Ramos (cell line): ENCODE results near the gene IFNA14.
"Not testable (repeated sequence)": the region's sequence is repeated elsewhere in the genome, so short reads cannot be mapped to it uniquely, and the experiment has no call there.

Source experiments
- in situ Hi-C: fragments of 300-500 bp; cut with MboI; formaldehyde crosslinking; loops from one replicate; pipeline ENCODE4 v1.14.3; 2022; ENCODE audit warnings: low sequenced_read_pairs; ENCODE audit not compliant: unreplicated experiment

The IFNA14 gene

DNA sequence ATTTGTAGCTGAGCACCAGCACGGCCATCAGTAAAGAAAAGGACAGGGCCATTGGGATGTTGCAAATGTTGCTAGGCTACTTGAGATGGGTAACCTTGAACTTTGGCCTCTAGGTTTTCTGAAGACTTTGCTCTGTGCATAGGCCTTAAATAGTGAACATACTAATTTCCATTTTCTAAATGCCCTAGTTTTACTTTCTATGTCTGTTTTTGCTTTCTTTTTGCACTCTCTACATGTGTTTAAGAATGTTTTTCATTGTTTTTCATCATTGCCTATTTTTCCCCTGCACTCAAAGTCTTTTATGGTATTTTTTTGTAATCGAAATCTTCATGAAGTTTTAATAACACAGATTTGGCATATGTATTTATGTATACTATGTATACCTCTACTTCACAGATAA, 11.7 kb downstream of the IFNA14 start, which contains the start of gene IFNA17:
Gene IFNA17, minus strand, starts transcription at position 101 of the 400 bp plus-strand sequence. Its CDS starts 49 bp downstream, at position 52.
- in situ Hi-C loops, result no loop called here

DNA sequence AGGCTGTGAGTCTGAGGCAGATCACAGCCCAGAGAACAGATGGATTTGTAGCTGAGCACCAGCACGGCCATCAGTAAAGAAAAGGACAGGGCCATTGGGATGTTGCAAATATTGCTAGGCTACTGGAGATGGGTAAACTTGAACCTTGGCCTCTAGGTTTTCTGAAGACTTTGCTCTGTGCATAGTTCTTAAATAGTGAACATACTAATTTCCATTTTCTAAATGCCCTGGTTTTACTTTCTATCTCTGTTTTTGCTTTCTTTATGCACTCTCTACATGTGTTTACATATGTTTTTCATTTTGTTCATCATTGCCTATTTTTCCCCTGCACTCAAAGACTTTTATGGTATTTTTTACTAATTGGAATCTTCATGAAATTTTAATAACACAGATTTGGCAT, 22.6 kb downstream of the IFNA14 start, which contains the start of gene IFNA16:
Gene IFNA16, minus strand, starts transcription at position 101 of the 400 bp plus-strand sequence. Its CDS starts 6 bp downstream, at position 95.
- in situ Hi-C loops, result not testable (repeated sequence)

DNA sequence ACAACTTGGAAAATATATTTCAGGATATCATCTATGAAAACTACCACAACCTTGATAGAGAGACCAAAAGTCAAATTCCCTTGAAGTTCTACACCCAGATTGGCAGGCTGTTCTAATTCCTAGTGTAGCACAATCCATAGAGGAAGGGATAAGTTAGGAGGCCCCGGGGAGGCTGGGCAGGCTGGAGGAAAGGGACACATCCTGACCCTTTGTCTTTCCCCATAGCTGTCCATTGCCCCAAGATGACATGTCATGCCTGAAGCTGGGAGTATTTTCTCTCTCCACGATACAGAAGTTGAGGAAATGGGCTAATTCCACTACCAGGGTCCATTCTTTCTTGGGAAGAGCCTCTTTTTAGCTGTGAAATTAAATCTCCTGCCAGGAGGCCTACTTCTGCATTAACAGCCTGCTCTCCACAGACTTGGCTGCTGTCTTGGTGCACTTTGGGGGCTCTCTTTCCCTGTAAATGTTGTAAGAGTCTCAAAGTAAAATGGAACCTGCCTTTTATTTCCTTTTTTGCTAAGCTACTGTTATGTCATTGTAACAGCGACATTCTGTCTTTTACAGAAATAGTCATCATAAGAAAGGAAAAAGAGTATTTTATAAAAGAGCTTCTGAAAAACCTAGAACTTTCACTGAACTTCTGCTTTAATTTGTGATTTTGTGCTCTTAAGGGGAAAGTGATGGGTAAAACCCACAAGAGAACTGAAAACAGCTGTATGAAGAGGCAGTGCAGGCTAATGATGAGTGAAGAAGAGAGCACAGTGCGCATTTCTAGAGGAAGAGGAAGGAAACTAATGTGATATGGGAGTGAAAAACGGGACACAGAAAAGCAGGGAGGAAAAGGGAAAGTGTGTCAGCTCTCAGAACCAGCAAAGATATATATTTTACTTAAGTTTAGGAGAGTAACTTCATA, 26.1 kb downstream of the IFNA14 start:
- in situ Hi-C loops, result not testable (repeated sequence)

DNA sequence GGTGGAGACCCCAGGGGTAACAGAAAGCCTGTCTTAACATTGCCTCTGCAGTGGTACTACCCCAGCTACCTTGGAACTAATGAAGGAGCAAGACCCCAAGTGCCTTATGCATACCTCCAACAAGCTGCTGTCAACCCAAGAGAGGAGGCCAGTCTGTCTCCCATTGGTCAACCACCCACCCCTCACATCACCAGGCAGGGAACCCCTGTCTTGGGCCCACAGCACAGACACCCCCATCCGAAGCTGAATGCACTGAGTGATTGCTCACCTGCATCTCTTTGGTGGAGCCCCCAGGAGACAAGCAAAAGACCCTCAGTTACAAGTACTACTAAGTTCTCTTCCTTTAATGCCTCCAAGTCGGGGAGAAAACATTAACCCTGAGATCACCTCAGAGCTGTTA, 27.6 kb downstream of the IFNA14 start:
- in situ Hi-C loops, result not testable (repeated sequence)

DNA sequence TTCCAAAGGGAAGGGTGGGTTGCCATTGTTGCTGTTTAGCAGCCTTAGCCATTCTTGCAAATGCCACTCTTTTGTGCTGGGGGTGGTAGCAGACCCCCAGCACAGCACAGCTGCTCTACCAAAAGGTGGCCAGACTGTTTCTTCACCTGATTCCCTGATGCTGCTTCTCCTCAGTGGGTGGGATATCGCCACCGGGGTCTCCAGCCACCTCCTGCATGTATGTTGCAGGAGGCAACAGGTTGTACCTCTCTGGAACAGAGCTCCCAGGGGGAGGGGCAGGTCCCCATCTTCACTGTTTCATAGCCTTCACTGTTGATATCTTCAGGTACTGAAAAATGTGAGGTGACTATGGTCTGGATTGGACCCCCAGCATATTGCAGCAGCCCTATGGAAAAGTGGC, 29.0 kb downstream of the IFNA14 start:
- in situ Hi-C loops, result not testable (repeated sequence)

DNA sequence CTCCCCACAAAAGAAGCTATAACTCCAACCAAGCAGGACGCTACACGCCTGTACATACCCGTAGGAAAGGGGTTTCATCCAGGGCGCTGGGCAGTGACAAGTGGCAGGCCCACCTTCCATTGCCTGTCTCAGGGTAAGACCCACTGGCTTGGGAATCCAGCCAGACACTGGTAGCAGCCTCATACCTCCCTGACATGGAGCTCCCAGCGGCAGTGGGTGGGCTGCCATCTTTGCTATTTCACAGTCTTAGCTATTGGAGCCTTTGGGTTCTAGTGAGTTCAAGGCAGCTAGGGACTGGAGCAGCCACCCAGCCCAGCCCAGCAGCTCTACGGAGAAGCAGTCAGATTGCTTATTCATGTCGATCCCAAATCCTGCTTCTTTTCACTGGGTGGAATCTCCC, 29.5 kb downstream of the IFNA14 start:
- in situ Hi-C loops, result no loop called here

DNA sequence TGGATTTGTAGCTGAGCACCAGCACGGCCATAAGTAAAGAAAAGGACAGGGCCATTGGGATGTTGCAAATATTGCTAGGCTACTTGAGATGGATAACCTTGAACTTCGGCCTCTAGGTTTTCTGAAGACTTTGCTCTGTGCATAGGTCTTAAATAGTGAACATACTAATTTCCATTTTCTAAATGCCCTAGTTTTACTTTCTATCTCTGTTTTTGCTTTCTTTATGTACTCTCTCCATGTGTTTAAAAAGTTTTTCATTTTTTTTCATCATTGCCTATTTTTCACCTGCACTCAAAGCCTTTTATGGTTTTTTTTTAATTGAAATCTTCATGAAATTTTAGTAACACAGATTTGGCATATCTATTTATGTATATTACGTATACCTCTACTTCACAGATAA, 32.8 kb downstream of the IFNA14 start, which contains the start of gene IFNA10:
Gene IFNA10, minus strand, starts transcription at position 101 of the 400 bp plus-strand sequence. Its CDS starts 46 bp downstream, at position 55.
- in situ Hi-C loops, result not testable (repeated sequence)

DNA sequence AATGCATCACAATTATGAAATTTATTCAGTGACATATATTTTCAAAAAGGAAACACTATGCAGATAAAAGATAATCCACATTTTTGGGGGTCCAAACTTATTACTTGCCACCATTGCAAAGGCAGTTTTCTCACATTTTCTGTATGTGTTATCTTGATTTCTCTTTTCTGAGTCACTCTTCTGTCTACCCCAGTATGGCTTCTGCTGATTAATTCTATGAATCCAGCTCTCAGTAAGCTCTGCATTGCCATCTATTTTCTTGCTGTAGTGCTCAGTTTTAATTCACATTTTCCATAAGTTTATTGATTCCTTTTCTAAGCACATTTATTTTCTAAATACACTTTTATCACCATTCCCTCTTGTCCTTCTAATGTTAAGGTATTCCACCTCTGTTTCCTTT, 34.6 kb downstream of the IFNA14 start:
- in situ Hi-C loops, result no loop called here

DNA sequence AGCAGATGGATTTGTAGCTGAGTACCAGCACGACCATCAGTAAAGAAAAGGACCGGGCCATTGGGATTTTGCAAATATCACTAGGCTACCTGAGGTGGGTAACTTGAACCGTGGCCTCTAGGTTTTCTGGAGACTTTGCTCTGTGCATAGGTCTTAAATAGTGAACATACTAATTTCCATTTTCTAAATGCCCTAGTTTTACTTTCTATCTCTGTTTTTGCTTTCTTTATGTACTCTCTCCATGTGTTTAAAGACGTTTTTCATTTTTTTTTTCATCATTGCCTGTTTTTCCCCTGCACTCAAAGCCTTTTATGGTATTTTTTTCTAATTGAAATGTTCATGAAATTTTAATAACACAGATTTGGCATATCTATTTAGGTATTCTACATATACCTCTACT, 37.7 kb downstream of the IFNA14 start, which contains the start of gene IFNA7:
Gene IFNA7, minus strand, starts transcription at position 101 of the 400 bp plus-strand sequence. Its CDS starts 40 bp downstream, at position 61.
- in situ Hi-C loops, result not testable (repeated sequence)

DNA sequence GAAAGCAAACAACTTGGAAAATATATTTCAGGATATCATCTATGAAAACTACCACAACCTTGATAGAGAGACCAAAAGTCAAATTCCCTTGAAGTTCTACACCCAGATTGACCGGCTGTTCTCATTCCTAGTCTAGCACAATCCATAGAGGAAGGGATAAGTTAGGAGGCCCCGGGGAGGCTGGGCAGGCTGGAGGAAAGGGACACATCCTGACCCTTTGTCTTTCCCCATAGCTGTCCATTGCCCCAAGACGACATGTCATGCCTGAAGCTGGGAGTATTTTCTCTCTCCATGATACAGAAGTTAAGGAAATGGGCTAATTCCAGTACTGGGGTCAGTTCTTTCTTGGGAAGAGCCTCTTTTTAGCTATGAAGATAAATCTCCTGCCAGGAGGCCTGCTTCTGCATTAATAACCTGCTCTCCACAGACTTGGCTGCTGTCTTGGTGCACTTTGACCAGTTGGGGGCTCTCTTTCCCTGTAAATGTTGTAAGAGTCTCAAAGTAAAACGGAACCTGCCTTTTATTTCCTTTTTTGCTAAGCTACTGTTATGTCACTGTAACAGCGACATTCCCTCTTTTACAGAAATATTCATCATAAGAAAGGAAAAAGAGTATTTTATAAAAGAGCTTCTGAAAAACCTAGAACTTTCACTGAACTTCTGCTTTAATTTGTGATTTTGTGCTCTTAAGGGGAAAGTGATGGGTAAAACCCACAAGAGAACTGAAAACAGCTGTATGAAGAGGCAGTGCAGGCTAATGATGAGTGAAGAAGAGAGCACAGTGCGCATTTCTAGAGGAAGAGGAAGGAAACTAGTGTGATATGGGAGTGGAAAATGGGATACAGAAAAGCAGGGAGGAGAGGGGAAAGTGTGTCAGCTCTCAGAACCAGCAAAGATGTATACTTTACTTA, 44.7 kb downstream of the IFNA14 start:
- in situ Hi-C loops, result not testable (repeated sequence)
